Measurements from ENCODE around the gene ERBIN. TPM values are rescaled to one million over a fixed set of nuclear protein-coding genes. Genes with fewer than 3 reads are reported as not detected.

ERBIN gene
- total and polyA plus RNA-seq, 2 of the 8 experiments (the other 6 are each of a cell fraction or from before 2014, with no cell fraction given): 7.7 to 33.2 TPM

- Histone ChIP-seq H4K8ac (ENCODE audit: extremely low read depth, insufficient read depth, low read length) (no peak overlapping the region), H3K36me3 (ENCODE audit: control insufficient read depth in 2 of 4, insufficient read depth in 4 of 4, low read length in 3 of 4) (no peaks in the 10 kb centered on the region), H2BK5ac (ENCODE audit: low read depth, low read length) (no peak overlapping the region), H3K4me1 (replicated peaks in 1 of 4; ENCODE audit: control insufficient read depth in 3 of 4, insufficient read depth in 4 of 4, low read length in 3 of 4) (no peaks in the 10 kb centered on the region), H2BK20ac (ENCODE audit: low read length) (no peak overlapping the region), H2AFZ (ENCODE audit: low read length) (no peak overlapping the region), H3K23ac (ENCODE audit: insufficient read length) (no peak overlapping the region), H2AK5ac (ENCODE audit: low read depth, low read length) (no peak overlapping the region), H3K23me2 (ENCODE audit: low read depth, low read length) (no peaks in the 10 kb centered on the region), H3K79me2 (ENCODE audit: control insufficient read depth in 1 of 2, insufficient read depth in 2 of 2, low read length in 2 of 2) (no peaks in the 10 kb centered on the region), H3K56ac (replicated peaks; ENCODE audit: insufficient read length, low read depth, low read length) (no peak overlapping the region), H3K4me3 (ENCODE audit: extremely low read depth in 1 of 4, insufficient read depth in 2 of 4, low read depth in 3 of 4, low read length in 4 of 4) (no peak overlapping the region), H4K5ac (ENCODE audit: insufficient read length, low read depth, low read length) (no peak overlapping the region), H2BK15ac (ENCODE audit: low read length) (no peak overlapping the region), H3K4me2 (ENCODE audit: insufficient read depth in 1 of 2, low read depth in 2 of 2, low read length in 2 of 2) (no peak overlapping the region), H4K20me1 (replicated peaks in 1 of 2; ENCODE audit: control insufficient read depth in 1 of 2, insufficient read depth in 2 of 2, low read length in 2 of 2) (no peaks in the 10 kb centered on the region), H2BK120ac (replicated peaks; ENCODE audit: low read depth, low read length) (no peak overlapping the region), H4K91ac (replicated peaks; ENCODE audit: insufficient read length, low read length) (no peak overlapping the region), H3K79me1 (ENCODE audit: low read depth, low read length) (no peaks in the 10 kb centered on the region), H3K9me3 (ENCODE audit: insufficient read depth in 2 of 2, low read depth in 1 of 2, low read length in 1 of 2) (no peaks in the 10 kb centered on the region), H3K18ac (ENCODE audit: extremely low read depth, low read length) (no peak overlapping the region), H3K14ac (ENCODE audit: insufficient read length) (no peak overlapping the region), H3K9ac (replicated peaks in 1 of 4; ENCODE audit: extremely low read depth in 1 of 4, low read depth in 3 of 4, low read length in 3 of 4) (no peak overlapping the region), H3K4ac (replicated peaks; ENCODE audit: insufficient read length, low read depth, low read length) (no peak overlapping the region), H3K27me3 (replicated peaks in 1 of 4; ENCODE audit: control insufficient read depth in 3 of 4, extremely low read depth in 1 of 4, insufficient read depth in 3 of 4, low read length in 3 of 4) (no peaks in the 10 kb centered on the region), H2BK12ac (ENCODE audit: low read depth, low read length) (no peak overlapping the region), H3K27ac (ENCODE audit: low read depth, low read length) (no peak overlapping the region)
- FAIRE-seq: no peak
- TF ChIP-seq RNF2 (IDR thresholded peaks at IDR 0.05; ENCODE audit: borderline replicate concordance, low read depth, low read length, missing control alignments, poor library complexity, severe bottlenecking) (no peak), FOSL1 (IDR thresholded peaks at IDR 0.05; ENCODE audit: insufficient read depth, low read depth, low read length) (no peak)
- ChIA-PET POLR2A (ENCODE audit: partially characterized antibody) (interaction anchor here (0.7 kb wide), 1 partner anchor 10 kb away, joined by 5 read pairs; no protein-coding TSS in a partner anchor), CTCF (ENCODE audit: partially characterized antibody) (interaction anchor here (1.3 kb wide), 1 partner anchor 11 kb away, joined by 6 read pairs; no protein-coding TSS in a partner anchor)
- 79% methylated on average over 3 of the region's 3 CpGs; no CpG with 5 or more reads in 1 of the 2 experiments for WGBS, 2 experiments (ENCODE audit: extremely low coverage in 1 of 2, insufficient coverage in 1 of 2, insufficient read length in 1 of 2, insufficient replicate concordance in 2 of 2, low coverage in 1 of 2, low lambda C conversion rate in 2 of 2, missing lambda C conversion rate in 1 of 2)
- DNase-seq (ENCODE audit: low read depth in 1 of 2, low spot score in 2 of 2): no peak
Measured at GRCh38 chr5:65910711-65911110, 15.7 kb upstream of the ERBIN start.
